ENCODE results near the gene BTBD9. TPM values are rescaled to one million over a fixed set of nuclear protein-coding genes. Genes with fewer than 3 reads are reported as not detected.

Gene BTBD9
- total and polyA plus RNA-seq, 9 of the 15 experiments (the other 6 are each of a cell fraction or from before 2014, with no cell fraction given) = 0.08 to 1.6 (median 0.58) TPM

GRCh38 chr6:38187325-38187724, 452.4 kb downstream of the BTBD9 start:
- ATAC-seq = peak; percentile 59
- no peaks in the 10 kb centered on the region for H3K9me3 ChIP-seq (replicated peaks; ENCODE audit: control insufficient read depth, insufficient read depth, low read depth, low read length)
- no peak for FAIRE-seq
- H3K36me3 ChIP-seq (ENCODE audit: control insufficient read depth, insufficient read depth, low read length) = no peaks in the 10 kb centered on the region
- intact Hi-C loops (cut with micrococcal nuclease) (no loop called here), in situ Hi-C loops (cut with MboI) (no loop called here)
- CTCF ChIA-PET (ENCODE audit: low intra/inter-chr PET ratio) = no interaction called here
- no TSS peak for BruUV-seq (replicated peaks)
- under 1% methylated on average over 8 of the region's 8 CpGs for WGBS (ENCODE audit: insufficient coverage, low coverage, missing lambda C conversion rate)
- no peaks in the 10 kb centered on the region for H3K9me1 ChIP-seq (ENCODE audit: control insufficient read depth, insufficient read depth, low read length)
- DNase-seq (ENCODE audit: extremely low read depth in 1 of 4, low spot score in 3 of 4) = peak in 1 of 4 experiments; percentile 16
- H4K20me1 ChIP-seq (replicated peaks; ENCODE audit: control insufficient read depth, insufficient read depth, low read length) = peaks cover 16% of the 10 kb centered on the region
- peaks cover 32 to 63% of the 10 kb centered on the region in 2 experiments for H3K27me3 ChIP-seq (ENCODE audit: control insufficient read depth in 2 of 2, insufficient read depth in 2 of 2, low read length in 2 of 2)
- no peaks in the 10 kb centered on the region for H3K79me2 ChIP-seq (ENCODE audit: control insufficient read depth, insufficient read depth, low read length)
- no peak overlapping the region for H3K4me2 ChIP-seq (ENCODE audit: insufficient read depth, low read length)
- TF ChIP-seq CTCF (IDR thresholded peaks at IDR 0.05 in 2 of 3, conservative IDR thresholded peaks at IDR 0.05 in 1 of 3; ENCODE audit: insufficient read depth in 2 of 3, low read depth in 1 of 3, low read length in 3 of 3) = peak in 1 of 3 experiments; percentile 22; a peak in 1 of 6 replicates
- no peak for TF ChIP-seq MEF2A (IDR thresholded peaks at IDR 0.05; ENCODE audit: control insufficient read depth, low read depth, low read length)
- peak in 1 of 2 experiments; percentile 36; a peak in 2 of 4 replicates for TF ChIP-seq RAD21 (CRISPR knock-in tag; conservative IDR thresholded peaks at IDR 0.05 in 1 of 2, IDR thresholded peaks at IDR 0.05 in 1 of 2)
- 0 out of 2 replicates have a peak, but pooled peaks have one; percentile 14 for TF ChIP-seq BHLHE40 (IDR thresholded peaks at IDR 0.05; ENCODE audit: low read length)
- TF ChIP-seq KDM5B (IDR thresholded peaks at IDR 0.05; ENCODE audit: insufficient replicate concordance, low read depth, low read length) = no peak
- H2AFZ ChIP-seq (ENCODE audit: low read depth, low read length) = no peak overlapping the region
- POLR2A ChIA-PET = interaction anchor here (0.6 to 3.7 kb wide), 3 partner anchors 11 to 1422 kb away, joined by 3 to 13 read pairs (median 6); no protein-coding TSS in a partner anchor
- H3K27ac ChIP-seq (ENCODE audit: extremely low read depth, low read depth, low read length) = no peak overlapping the region
- H3K9ac ChIP-seq (ENCODE audit: insufficient read depth in 1 of 2, low read depth in 2 of 2, low read length in 2 of 2) = no peak overlapping the region; a peak in 1 of 4 replicates
- no peaks in the 10 kb centered on the region for H3K4me1 ChIP-seq (replicated peaks in 1 of 2; ENCODE audit: control insufficient read depth in 2 of 2, insufficient read depth in 2 of 2, low read length in 2 of 2)
- no peak overlapping the region for H3K4me3 ChIP-seq
